SK-N-MC (cell line): ENCODE measurements around the gene CFAP161.
A peak's percentile ranks its signal among the peaks of the same experiment; 100 is the strongest.

Experiments
- DNase-seq: peaks from one replicate; pipeline ENCODE4 v3.0.0-alpha.2; 2011; ENCODE audit warnings: low read depth, low spot score
- H3K27ac ChIP-seq: fragments of 200-600 bp; sonication (generic); 2 replicates; pipeline ENCODE4 v1.5.1; 2016; ENCODE audit warnings: mixed run types
- H3K36me3 ChIP-seq: fragments of 200-600 bp; sonication (generic); 2 replicates; pipeline ENCODE4 v1.6.1; 2017; ENCODE audit warnings: antibody characterized with exemption, low read length, mixed read lengths; ENCODE audit not compliant: insufficient read depth
- H3K4me3 ChIP-seq: fragments of 200-600 bp; sonication (generic); 2 replicates; pipeline ENCODE4 v1.5.1; 2016
- H3K9ac ChIP-seq: fragments of 200-600 bp; sonication (generic); 2 replicates; pipeline ENCODE4 v1.8.0; 2017; ENCODE audit warnings: mixed run types, mixed read lengths; ENCODE audit not compliant: insufficient read length
- H3K9me3 ChIP-seq: fragments of 200-600 bp; sonication (generic); 2 replicates; pipeline ENCODE4 v1.6.1; 2017; ENCODE audit warnings: low read depth, mild to moderate bottlenecking, antibody characterized with exemption, low read length, moderate library complexity, mixed read lengths
- EZH2 ChIP-seq: fragments of 200-600 bp; sonication (generic); IDR thresholded peaks from one replicate; pipeline ENCODE4 v1.6.1; 2017; ENCODE audit warnings: antibody characterized with exemption
- FOXP2 ChIP-seq: optimal IDR thresholded peaks from 2 replicates; pipeline ENCODE3; 2011; ENCODE audit warnings: mild to moderate bottlenecking, moderate library complexity; ENCODE audit not compliant: insufficient read depth; ENCODE audit errors: extremely low read length, control extremely low read depth
- POLR2AphosphoS5 ChIP-seq: IDR thresholded peaks from 2 replicates; pipeline ENCODE4 v1.6.1; 2012; ENCODE audit warnings: mild to moderate bottlenecking, low read depth, low read length, borderline replicate concordance

Gene CFAP161

DNA sequence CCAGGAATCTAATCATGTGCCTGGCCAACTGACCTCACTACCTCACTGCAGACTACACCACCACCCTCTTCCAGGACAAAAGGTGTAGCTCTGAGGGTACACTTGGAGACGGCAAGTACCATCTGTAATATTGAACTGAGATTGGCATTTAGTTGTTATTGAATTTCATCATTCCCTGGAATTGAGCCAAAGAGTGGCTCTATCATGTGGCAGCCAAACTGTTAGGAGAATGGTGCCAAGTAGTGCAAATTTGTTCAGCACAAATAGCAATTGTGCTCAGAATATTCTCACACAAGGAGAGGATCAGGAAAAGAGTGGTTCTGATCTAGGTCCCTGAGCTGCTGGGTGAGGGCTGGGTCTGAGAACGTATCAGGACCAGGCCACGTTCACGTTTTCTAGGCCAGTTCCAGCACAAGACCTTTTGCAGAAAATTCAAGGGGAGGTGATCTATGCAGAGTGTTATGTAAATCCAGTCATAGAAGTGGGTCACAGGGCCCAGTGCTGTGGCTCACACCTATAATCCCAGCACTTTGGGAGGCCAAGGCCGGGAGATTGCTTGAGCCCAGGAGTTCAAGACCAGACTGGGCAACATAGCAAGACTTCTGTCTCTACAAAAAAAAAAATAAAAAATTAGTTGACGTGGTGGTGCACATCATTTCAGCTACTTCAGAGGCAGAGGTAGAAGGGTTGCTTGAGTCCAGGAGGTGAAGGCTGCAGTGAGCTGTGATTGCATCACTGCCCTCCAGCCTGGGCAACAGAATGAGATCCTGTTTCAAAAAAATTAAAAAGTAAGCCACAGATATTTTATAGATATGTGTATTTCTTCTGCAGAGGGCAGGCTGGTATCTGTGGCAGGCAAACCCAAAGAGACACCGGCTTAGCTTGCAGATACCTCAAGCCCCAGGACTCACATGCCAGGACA lies 31.9 kb upstream of the CFAP161 start:
- Histone ChIP-seq H3K27ac (no peak overlapping the region), H3K9ac (no peak overlapping the region), H3K4me3 (no peak overlapping the region), H3K36me3 (no peaks in the 10 kb centered on the region), H3K9me3 (no peaks in the 10 kb centered on the region)
- no peak for TF ChIP-seq EZH2
- no peak for TF ChIP-seq POLR2AphosphoS5
- TF ChIP-seq FOXP2: no peak
- no peak for DNase-seq

DNA sequence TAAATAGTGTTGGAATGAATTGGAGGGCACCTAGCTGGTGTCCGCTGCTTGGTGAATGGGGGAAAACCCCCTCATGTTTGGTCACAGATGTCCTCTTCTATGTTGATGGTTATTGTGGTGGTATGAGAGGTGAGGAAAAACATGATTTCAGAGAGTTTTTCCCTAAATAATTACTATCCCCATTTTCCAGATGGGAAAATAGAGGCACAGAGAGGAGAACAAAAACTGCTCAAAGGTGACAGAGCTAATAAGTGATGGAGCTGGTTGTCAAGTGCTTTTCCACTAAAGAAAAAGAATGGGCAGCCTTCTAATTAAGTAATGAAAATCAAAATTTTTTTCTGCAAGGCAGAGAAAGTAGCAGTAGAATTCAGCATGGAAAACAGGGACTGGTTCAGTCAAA lies 30.2 kb upstream of the CFAP161 start:
- DNase-seq: no peak
- Histone ChIP-seq H3K9me3 (no peaks in the 10 kb centered on the region), H3K9ac (no peak overlapping the region), H3K36me3 (no peaks in the 10 kb centered on the region), H3K4me3 (no peak overlapping the region), H3K27ac (no peak overlapping the region)
- TF ChIP-seq EZH2 (no peak), FOXP2 (no peak), POLR2AphosphoS5 (no peak)

DNA sequence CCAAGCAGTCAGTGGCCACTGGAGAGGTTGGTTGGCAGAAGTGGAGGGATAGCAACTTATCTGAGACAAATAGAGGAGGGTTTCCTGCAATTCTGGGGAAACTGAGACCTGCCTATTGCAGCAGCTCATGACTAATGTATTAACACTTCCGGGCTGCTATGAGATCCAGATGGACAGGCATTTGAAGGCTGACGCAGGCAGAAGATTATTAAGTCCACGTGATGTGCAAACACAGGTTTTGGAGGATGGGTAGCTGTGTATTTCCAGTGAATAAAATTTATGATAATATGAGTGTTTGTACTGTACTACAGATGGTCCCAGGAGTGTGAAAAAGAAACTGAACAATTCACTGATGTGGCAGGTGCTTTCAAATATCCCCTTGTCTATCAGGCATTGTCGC lies 28.5 kb upstream of the CFAP161 start:
- no peaks in the 10 kb centered on the region for H3K36me3 ChIP-seq
- no peaks in the 10 kb centered on the region for H3K9me3 ChIP-seq
- DNase-seq: no peak
- no peak overlapping the region for H3K9ac ChIP-seq
- no peak overlapping the region for H3K27ac ChIP-seq
- TF ChIP-seq FOXP2: no peak
- no peak for TF ChIP-seq EZH2
- TF ChIP-seq POLR2AphosphoS5: no peak
- H3K4me3 ChIP-seq: no peak overlapping the region

DNA sequence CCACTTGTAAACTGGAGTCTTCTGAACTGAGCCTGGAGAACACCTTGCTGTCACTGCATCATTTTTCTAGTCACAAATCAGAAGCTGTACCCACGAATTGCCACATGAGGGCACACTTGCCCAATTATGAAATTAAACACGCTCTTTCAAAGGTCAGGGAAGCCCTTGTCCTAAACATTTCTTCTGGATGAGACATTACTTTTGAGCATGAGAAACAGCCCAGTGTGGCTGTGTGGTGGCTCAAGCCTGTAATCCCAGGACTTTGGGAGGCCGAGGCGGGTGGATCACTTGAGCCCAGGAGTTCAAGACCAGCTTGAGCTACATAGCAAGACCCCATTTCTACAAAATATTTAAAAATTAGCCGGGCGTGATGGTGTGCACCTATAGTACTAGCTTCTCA lies 27.5 kb upstream of the CFAP161 start:
- Histone ChIP-seq H3K36me3 (no peaks in the 10 kb centered on the region), H3K4me3 (no peak overlapping the region), H3K27ac (no peak overlapping the region), H3K9me3 (no peaks in the 10 kb centered on the region), H3K9ac (no peak overlapping the region)
- DNase-seq: peak; percentile 16
- TF ChIP-seq FOXP2 (no peak), POLR2AphosphoS5 (no peak), EZH2 (no peak)

DNA sequence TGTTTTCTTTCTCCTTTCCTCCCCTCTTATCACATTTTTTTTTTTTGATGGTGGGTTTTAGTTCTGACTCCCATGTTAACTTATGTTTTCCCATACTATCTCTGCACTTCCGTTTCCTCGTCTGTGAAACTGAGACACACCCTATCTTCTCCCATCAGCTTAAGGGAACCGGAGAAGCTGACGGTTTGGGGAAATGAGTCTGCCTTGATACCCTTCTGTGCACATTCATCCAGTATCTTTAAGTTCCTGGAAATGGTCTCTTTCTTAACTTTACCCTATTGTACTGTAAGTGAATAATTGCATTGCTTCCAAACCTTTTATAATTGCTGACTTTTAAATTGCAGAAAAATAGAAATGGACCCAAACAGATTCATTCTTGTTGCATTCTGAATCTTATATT lies 26.2 kb upstream of the CFAP161 start:
- Histone ChIP-seq H3K9me3 (no peaks in the 10 kb centered on the region), H3K27ac (no peak overlapping the region), H3K4me3 (no peak overlapping the region), H3K9ac (no peak overlapping the region), H3K36me3 (no peaks in the 10 kb centered on the region)
- DNase-seq: no peak
- TF ChIP-seq POLR2AphosphoS5 (no peak), FOXP2 (no peak), EZH2 (no peak)

DNA sequence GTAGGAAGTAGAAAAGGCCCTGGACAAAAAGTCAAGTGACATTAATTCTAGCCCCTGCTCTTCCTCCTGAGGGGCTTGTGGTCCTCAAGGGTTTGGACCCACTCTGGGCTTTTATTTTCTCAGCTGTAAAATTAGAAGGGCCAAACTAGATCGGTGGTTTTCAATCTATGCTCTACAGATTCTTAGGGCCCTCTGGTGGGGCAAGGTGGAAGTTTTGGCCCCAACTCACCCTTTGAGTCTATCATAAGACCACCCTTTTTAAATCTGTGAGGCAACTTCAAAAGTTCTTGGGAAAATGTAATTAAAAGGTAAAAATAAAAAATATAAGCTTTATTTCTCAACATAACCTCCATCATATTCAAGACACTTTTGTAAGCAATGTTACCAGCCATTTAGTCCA lies 25.6 kb upstream of the CFAP161 start:
- no peak overlapping the region for H3K27ac ChIP-seq
- DNase-seq: no peak
- H3K9me3 ChIP-seq: no peaks in the 10 kb centered on the region
- no peaks in the 10 kb centered on the region for H3K36me3 ChIP-seq
- TF ChIP-seq POLR2AphosphoS5 (no peak), FOXP2 (no peak), EZH2 (no peak)
- H3K9ac ChIP-seq: no peak overlapping the region
- H3K4me3 ChIP-seq: no peak overlapping the region

DNA sequence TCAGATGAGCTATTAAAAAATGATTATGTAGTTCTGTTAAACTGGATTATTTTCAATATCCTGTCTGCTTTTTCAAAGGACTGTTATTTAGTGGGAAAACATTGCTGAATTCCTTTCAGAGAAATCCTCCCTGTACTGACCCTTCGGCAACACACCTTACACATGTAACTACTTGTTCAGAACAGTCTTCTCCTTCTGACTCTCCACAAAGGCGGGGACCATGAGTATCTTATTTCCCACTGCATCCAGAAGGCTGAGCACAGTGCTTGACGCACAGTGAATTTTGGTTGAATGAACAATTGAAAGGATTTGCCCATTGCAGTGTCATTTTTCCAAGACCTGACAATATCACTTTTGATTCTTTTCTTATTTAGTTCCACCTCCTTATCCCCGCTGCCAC lies 23.1 kb upstream of the CFAP161 start:
- Histone ChIP-seq H3K36me3 (no peaks in the 10 kb centered on the region), H3K9ac (no peak overlapping the region), H3K4me3 (no peak overlapping the region), H3K9me3 (no peaks in the 10 kb centered on the region), H3K27ac (no peak overlapping the region)
- DNase-seq: no peak
- no peak for TF ChIP-seq FOXP2
- TF ChIP-seq POLR2AphosphoS5: no peak
- TF ChIP-seq EZH2: no peak

DNA sequence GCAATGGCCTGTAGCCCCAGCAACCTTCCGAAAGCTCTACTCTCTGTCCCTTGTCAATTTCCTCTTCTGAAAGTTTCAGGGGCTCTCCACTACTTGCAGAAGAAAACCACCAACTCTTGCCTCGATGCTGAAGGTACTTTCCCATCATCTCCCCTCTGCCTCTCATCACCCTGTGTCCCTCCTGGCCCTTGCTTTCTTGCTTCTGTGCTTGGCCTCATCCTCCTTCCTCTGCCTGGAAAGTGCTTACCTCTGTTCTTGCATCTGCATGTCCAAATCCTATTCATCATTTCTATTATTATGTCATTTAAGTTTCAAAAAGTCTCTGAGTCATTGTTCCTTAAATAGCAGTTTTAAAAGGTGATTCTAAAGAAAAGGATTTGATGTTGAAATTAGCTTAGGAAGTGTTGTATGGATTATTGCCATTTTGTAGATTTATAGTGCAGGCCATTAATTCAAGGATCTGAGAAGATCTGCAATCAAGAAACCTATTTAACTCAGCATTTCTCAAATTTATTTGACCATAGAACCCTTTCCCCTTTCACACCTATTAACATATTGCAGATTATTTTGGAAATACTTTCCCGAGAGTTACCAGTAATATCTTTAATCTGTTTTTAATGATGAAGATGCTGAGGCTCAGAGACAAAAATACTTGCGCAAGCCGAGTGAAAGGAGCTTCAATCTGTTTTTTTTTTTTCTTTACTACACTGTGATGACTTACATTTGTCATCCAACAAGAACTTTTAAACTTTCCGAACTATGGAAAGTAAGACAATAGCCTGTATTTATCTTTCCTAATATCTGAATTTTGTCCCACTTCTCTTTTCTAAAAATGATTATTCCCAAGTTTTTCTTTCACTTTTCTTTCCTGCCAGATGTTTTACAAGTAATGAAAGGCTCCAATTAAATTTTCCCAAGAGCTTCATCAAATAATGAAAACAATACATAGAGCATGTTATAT lies 22.3 kb upstream of the CFAP161 start:
- no peak overlapping the region for H3K4me3 ChIP-seq
- no peak overlapping the region for H3K27ac ChIP-seq
- H3K9me3 ChIP-seq: no peaks in the 10 kb centered on the region
- TF ChIP-seq FOXP2 (no peak), POLR2AphosphoS5 (no peak), EZH2 (no peak)
- H3K9ac ChIP-seq: no peak overlapping the region
- no peak for DNase-seq
- H3K36me3 ChIP-seq: no peaks in the 10 kb centered on the region

DNA sequence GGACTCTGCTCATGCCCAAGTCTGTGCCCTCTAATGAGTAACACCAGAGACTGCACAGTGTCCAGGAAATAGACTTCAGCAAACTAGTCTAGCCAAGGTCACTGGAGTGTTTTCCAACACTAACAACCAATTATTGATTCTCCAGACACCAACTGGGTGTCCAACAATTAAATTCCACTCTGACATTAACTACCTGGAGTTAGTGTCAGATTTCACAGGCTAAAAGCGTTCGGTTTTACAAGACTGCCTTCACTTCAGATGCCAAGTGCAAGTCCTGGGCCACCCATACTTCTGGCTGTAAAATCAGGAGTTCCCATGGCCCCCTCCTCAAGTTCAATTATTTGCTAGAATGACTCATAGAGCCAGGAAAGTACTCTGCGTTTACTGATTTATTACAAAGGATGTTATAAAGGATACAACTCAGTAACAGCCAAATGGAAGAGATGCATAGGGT lies 20.8 kb upstream of the CFAP161 start:
- no peak overlapping the region for H3K4me3 ChIP-seq
- no peaks in the 10 kb centered on the region for H3K36me3 ChIP-seq
- H3K27ac ChIP-seq: no peak overlapping the region
- TF ChIP-seq POLR2AphosphoS5 (no peak), EZH2 (no peak), FOXP2 (no peak)
- no peak for DNase-seq
- no peak overlapping the region for H3K9ac ChIP-seq
- H3K9me3 ChIP-seq: no peaks in the 10 kb centered on the region
